ENCODE results near the gene PRR18.

The PRR18 gene

GRCh38 chr6:166267526-166267925, 40.7 kb downstream of the PRR18 start:
- DNase-seq (ENCODE audit: low read depth in 2 of 2) = no peak
- H3K4me3 ChIP-seq (replicated peaks in 1 of 2; ENCODE audit: low read depth in 2 of 2, low read length in 2 of 2) = no peak overlapping the region
- no peak for TF ChIP-seq CTCF (IDR thresholded peaks at IDR 0.05; ENCODE audit: low read depth, low read length)

- no peak for TF ChIP-seq CTCF (IDR thresholded peaks at IDR 0.05; ENCODE audit: low read depth, low read length)
- DNase-seq (ENCODE audit: low read depth in 2 of 2) = no peak
- H3K4me3 ChIP-seq (replicated peaks in 1 of 2; ENCODE audit: low read depth in 2 of 2, low read length in 2 of 2) = no peak overlapping the region
Observed at GRCh38 chr6:166266336-166266735, 41.9 kb downstream of the PRR18 start.

GRCh38 chr6:166262743-166263515, 45.3 kb downstream of the PRR18 start:
- no peak for DNase-seq (ENCODE audit: low read depth in 2 of 2)
- no peak overlapping the region for H3K4me3 ChIP-seq (replicated peaks in 1 of 2; ENCODE audit: low read depth in 2 of 2, low read length in 2 of 2)

GRCh38 chr6:166259296-166259977, 48.8 kb downstream of the PRR18 start:
- TF ChIP-seq CTCF (IDR thresholded peaks at IDR 0.05; ENCODE audit: low read depth, low read length) = no peak
- DNase-seq (ENCODE audit: low read depth in 2 of 2) = no peak
- no peak overlapping the region for H3K4me3 ChIP-seq (replicated peaks in 1 of 2; ENCODE audit: low read depth in 2 of 2, low read length in 2 of 2)

More at GRCh38 chr6:166262743-166263515, 45.3 kb downstream of the PRR18 start:
- TF ChIP-seq CTCF (IDR thresholded peaks at IDR 0.05; ENCODE audit: low read depth, low read length) = no peak

- DNase-seq (ENCODE audit: low read depth in 2 of 2) = no peak
- no peak overlapping the region for H3K4me3 ChIP-seq (replicated peaks in 1 of 2; ENCODE audit: low read depth in 2 of 2, low read length in 2 of 2)
- TF ChIP-seq CTCF (IDR thresholded peaks at IDR 0.05; ENCODE audit: low read depth, low read length) = no peak
Observed at GRCh38 chr6:166258854-166259276, 49.3 kb downstream of the PRR18 start.

- H3K4me3 ChIP-seq (replicated peaks in 1 of 2; ENCODE audit: low read depth in 2 of 2, low read length in 2 of 2) = no peak overlapping the region
- TF ChIP-seq CTCF (IDR thresholded peaks at IDR 0.05; ENCODE audit: low read depth, low read length) = no peak
- no peak for DNase-seq (ENCODE audit: low read depth in 2 of 2)
Observed at GRCh38 chr6:166257911-166258318, 50.3 kb downstream of the PRR18 start.
